GM12801 (cell line): ENCODE data around the gene PRKCB.

Source experiments
- CTCF ChIP-seq: IDR thresholded peaks from one replicate; pipeline ENCODE4 v1.5.1; 2011; ENCODE audit warnings: control low read depth; ENCODE audit not compliant: insufficient read length; ENCODE audit errors: extremely low read depth

PRKCB gene

GRCh38 chr16:23858542-23858941 is 22.8 kb downstream of the PRKCB start:
- TF ChIP-seq CTCF: no peak

- TF ChIP-seq CTCF: no peak
Measured at GRCh38 chr16:23859713-23860269, 24.0 kb downstream of the PRKCB start.

GRCh38 chr16:23861874-23862273 is 26.1 kb downstream of the PRKCB start:
- no peak for TF ChIP-seq CTCF

GRCh38 chr16:23862556-23862955 is 26.8 kb downstream of the PRKCB start:
- no peak for TF ChIP-seq CTCF

GRCh38 chr16:23863511-23864422 is 28.0 kb downstream of the PRKCB start:
- no peak for TF ChIP-seq CTCF

- no peak for TF ChIP-seq CTCF
Measured at GRCh38 chr16:23865853-23866252, 30.1 kb downstream of the PRKCB start.

- TF ChIP-seq CTCF: no peak
Measured at GRCh38 chr16:23866621-23867020, 30.8 kb downstream of the PRKCB start.
